ENCODE results near the gene TNIK.

The TNIK gene

GRCh38 chr3:171026597-171027293 is 433.5 kb downstream of the TNIK start, which contains the start of gene SLC2A2:
Gene SLC2A2, minus strand, starts transcription at chr3:171026720. Its CDS starts 50 bp downstream, at chr3:171026670.
- H3K9ac ChIP-seq (ENCODE audit: insufficient read length, low read depth): no peak within 1 kb of the TSS
- no peak for TF ChIP-seq SUZ12 (IDR thresholded peaks at IDR 0.05; ENCODE audit: extremely low read depth, insufficient read depth, insufficient read length)
- TF ChIP-seq YY1 (IDR thresholded peaks at IDR 0.05; ENCODE audit: insufficient read depth, insufficient read length): no peak
- no peak for TF ChIP-seq ZNF274 (IDR thresholded peaks at IDR 0.05; ENCODE audit: low read depth, low read length)
- no peak for DNase-seq (ENCODE audit: low read depth, low spot score)
- H3K36me3 ChIP-seq (ENCODE audit: insufficient read depth, insufficient read length, low read length): no peaks in the 10 kb centered on the region
- H3K27me3 ChIP-seq (ENCODE audit: insufficient read depth, insufficient read length): no peaks in the 10 kb centered on the region
- no peaks in the 10 kb centered on the region for H3K9me3 ChIP-seq (ENCODE audit: insufficient read depth, low read length)
- no peak within 1 kb of the TSS for H3K4me3 ChIP-seq (ENCODE audit: insufficient read length, low read depth)
- no peaks in the 10 kb centered on the region for H3K4me1 ChIP-seq (ENCODE audit: insufficient read depth, insufficient read length)

- H3K9me3 ChIP-seq (ENCODE audit: insufficient read depth, low read length): no peaks in the 10 kb centered on the region
- no peaks in the 10 kb centered on the region for H3K4me1 ChIP-seq (ENCODE audit: insufficient read depth, insufficient read length)
- H3K36me3 ChIP-seq (ENCODE audit: insufficient read depth, insufficient read length, low read length): no peaks in the 10 kb centered on the region
- no peak overlapping the region for H3K4me3 ChIP-seq (ENCODE audit: insufficient read length, low read depth)
- TF ChIP-seq SUZ12 (IDR thresholded peaks at IDR 0.05; ENCODE audit: extremely low read depth, insufficient read depth, insufficient read length) (no peak), ZNF274 (IDR thresholded peaks at IDR 0.05; ENCODE audit: low read depth, low read length) (no peak), YY1 (IDR thresholded peaks at IDR 0.05; ENCODE audit: insufficient read depth, insufficient read length) (no peak)
- no peak for DNase-seq (ENCODE audit: low read depth, low spot score)
- no peak overlapping the region for H3K9ac ChIP-seq (ENCODE audit: insufficient read length, low read depth)
- H3K27me3 ChIP-seq (ENCODE audit: insufficient read depth, insufficient read length): no peaks in the 10 kb centered on the region
Observed at GRCh38 chr3:171023566-171023965, 436.6 kb downstream of the TNIK start.

GRCh38 chr3:171021377-171021776 is 438.8 kb downstream of the TNIK start:
- no peak for TF ChIP-seq ZNF274 (IDR thresholded peaks at IDR 0.05; ENCODE audit: low read depth, low read length)
- no peak for TF ChIP-seq SUZ12 (IDR thresholded peaks at IDR 0.05; ENCODE audit: extremely low read depth, insufficient read depth, insufficient read length)
- TF ChIP-seq YY1 (IDR thresholded peaks at IDR 0.05; ENCODE audit: insufficient read depth, insufficient read length): no peak
- DNase-seq (ENCODE audit: low read depth, low spot score): no peak
- no peaks in the 10 kb centered on the region for H3K4me1 ChIP-seq (ENCODE audit: insufficient read depth, insufficient read length)
- no peak overlapping the region for H3K9ac ChIP-seq (ENCODE audit: insufficient read length, low read depth)
- H3K9me3 ChIP-seq (ENCODE audit: insufficient read depth, low read length): no peaks in the 10 kb centered on the region
- no peak overlapping the region for H3K4me3 ChIP-seq (ENCODE audit: insufficient read length, low read depth)
- no peaks in the 10 kb centered on the region for H3K36me3 ChIP-seq (ENCODE audit: insufficient read depth, insufficient read length, low read length)
- H3K27me3 ChIP-seq (ENCODE audit: insufficient read depth, insufficient read length): no peaks in the 10 kb centered on the region

GRCh38 chr3:171018156-171018935 is 441.9 kb downstream of the TNIK start:
- no peaks in the 10 kb centered on the region for H3K9me3 ChIP-seq (ENCODE audit: insufficient read depth, low read length)
- peak; percentile 3 for DNase-seq (ENCODE audit: low read depth, low spot score)
- H3K27me3 ChIP-seq (ENCODE audit: insufficient read depth, insufficient read length): no peaks in the 10 kb centered on the region
- H3K9ac ChIP-seq (ENCODE audit: insufficient read length, low read depth): no peak overlapping the region
- TF ChIP-seq SUZ12 (IDR thresholded peaks at IDR 0.05; ENCODE audit: extremely low read depth, insufficient read depth, insufficient read length) (no peak), ZNF274 (IDR thresholded peaks at IDR 0.05; ENCODE audit: low read depth, low read length) (no peak), YY1 (IDR thresholded peaks at IDR 0.05; ENCODE audit: insufficient read depth, insufficient read length) (no peak)
- H3K36me3 ChIP-seq (ENCODE audit: insufficient read depth, insufficient read length, low read length): no peaks in the 10 kb centered on the region
- no peak overlapping the region for H3K4me3 ChIP-seq (ENCODE audit: insufficient read length, low read depth)
- no peaks in the 10 kb centered on the region for H3K4me1 ChIP-seq (ENCODE audit: insufficient read depth, insufficient read length)

GRCh38 chr3:171013822-171014748 is 446.1 kb downstream of the TNIK start:
- Histone ChIP-seq H3K36me3 (ENCODE audit: insufficient read depth, insufficient read length, low read length) (no peaks in the 10 kb centered on the region), H3K9me3 (ENCODE audit: insufficient read depth, low read length) (no peaks in the 10 kb centered on the region), H3K9ac (ENCODE audit: insufficient read length, low read depth) (no peak overlapping the region), H3K4me3 (ENCODE audit: insufficient read length, low read depth) (no peak overlapping the region), H3K4me1 (ENCODE audit: insufficient read depth, insufficient read length) (no peaks in the 10 kb centered on the region), H3K27me3 (ENCODE audit: insufficient read depth, insufficient read length) (no peaks in the 10 kb centered on the region)
- no peak for DNase-seq (ENCODE audit: low read depth, low spot score)
- TF ChIP-seq ZNF274 (IDR thresholded peaks at IDR 0.05; ENCODE audit: low read depth, low read length): no peak
- TF ChIP-seq YY1 (IDR thresholded peaks at IDR 0.05; ENCODE audit: insufficient read depth, insufficient read length): no peak
- TF ChIP-seq SUZ12 (IDR thresholded peaks at IDR 0.05; ENCODE audit: extremely low read depth, insufficient read depth, insufficient read length): no peak

GRCh38 chr3:171011873-171012336 is 448.3 kb downstream of the TNIK start:
- Histone ChIP-seq H3K4me1 (ENCODE audit: insufficient read depth, insufficient read length) (no peaks in the 10 kb centered on the region), H3K9me3 (ENCODE audit: insufficient read depth, low read length) (no peaks in the 10 kb centered on the region), H3K9ac (ENCODE audit: insufficient read length, low read depth) (no peak overlapping the region), H3K27me3 (ENCODE audit: insufficient read depth, insufficient read length) (no peaks in the 10 kb centered on the region), H3K36me3 (ENCODE audit: insufficient read depth, insufficient read length, low read length) (no peaks in the 10 kb centered on the region), H3K4me3 (ENCODE audit: insufficient read length, low read depth) (no peak overlapping the region)
- TF ChIP-seq SUZ12 (IDR thresholded peaks at IDR 0.05; ENCODE audit: extremely low read depth, insufficient read depth, insufficient read length): no peak
- no peak for TF ChIP-seq YY1 (IDR thresholded peaks at IDR 0.05; ENCODE audit: insufficient read depth, insufficient read length)
- TF ChIP-seq ZNF274 (IDR thresholded peaks at IDR 0.05; ENCODE audit: low read depth, low read length): no peak
- DNase-seq (ENCODE audit: low read depth, low spot score): no peak
